Suppressor macrophage treated with lipopolysaccharide for 4 hours (primary cell): Measurements from ENCODE around the gene P2RY1.
"Not testable (repeated sequence)": the region's sequence is repeated elsewhere in the genome, so short reads cannot be mapped to it uniquely, and the experiment has no call there.

ENCODE experiments used
- DNase-seq: peaks from one replicate; pipeline ENCODE4 v3.0.0-alpha.2; 2020

The P2RY1 gene

DNA sequence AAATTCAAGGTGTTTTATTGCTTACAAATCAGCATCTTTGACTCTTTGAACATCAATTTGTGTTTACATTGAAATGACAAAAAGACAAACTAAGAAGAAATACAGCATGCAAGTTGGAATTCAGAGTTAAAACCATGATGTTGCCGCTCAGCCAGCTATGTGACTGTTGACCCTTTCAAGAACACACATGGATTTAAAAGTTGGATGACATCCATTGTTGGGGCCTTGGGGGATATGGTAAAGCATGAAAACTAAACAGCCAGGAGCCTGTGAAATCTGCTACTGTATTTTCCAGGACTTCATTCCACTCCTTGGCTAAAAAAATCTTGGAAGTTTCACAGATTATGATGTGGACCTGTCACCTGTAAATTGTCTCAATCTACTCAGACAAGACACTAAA lies 4.6 kb downstream of the P2RY1 start:
- no peak for DNase-seq

DNA sequence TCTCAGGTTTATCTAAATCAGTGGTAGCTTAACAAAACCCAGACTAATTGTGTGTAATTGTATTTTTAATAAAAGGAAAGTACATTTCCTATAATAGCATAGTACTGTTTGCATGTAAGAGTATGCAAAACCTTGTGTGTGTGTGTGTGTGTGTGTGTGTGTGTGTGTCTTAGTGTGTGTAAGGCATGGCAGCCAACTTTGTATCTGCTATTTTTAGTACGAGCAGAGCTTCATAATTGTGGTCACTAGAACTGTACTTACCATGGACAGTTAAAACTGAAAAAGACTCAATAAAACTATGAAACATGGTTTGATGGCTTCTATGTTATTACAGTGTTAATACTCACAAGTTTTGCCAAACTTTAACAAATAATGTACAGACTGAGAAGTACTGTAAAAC lies 6.2 kb downstream of the P2RY1 start:
- DNase-seq, result no peak

- DNase-seq, result no peak
Observed at GRCh38 chr3:152842413-152842812, 7.5 kb downstream of the P2RY1 start.

DNA sequence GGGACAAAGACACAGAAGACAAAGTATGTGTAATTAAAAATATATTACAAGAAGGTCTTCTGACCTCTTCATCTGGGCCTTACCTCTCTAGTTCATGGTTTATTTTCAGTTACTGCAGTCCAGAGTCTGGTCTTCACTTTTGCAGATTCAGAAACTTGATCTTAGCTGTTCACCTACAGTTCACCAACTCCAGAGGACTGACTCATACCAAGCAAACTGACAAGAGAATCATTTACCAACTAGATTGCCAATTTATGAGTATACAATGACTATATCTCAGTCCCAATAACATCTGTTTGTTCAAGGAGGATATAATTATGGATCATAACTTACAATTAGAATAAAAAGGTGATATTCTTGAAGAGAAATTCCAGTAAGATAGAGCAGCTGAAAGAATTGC lies 9.0 kb downstream of the P2RY1 start:
- no peak for DNase-seq

DNA sequence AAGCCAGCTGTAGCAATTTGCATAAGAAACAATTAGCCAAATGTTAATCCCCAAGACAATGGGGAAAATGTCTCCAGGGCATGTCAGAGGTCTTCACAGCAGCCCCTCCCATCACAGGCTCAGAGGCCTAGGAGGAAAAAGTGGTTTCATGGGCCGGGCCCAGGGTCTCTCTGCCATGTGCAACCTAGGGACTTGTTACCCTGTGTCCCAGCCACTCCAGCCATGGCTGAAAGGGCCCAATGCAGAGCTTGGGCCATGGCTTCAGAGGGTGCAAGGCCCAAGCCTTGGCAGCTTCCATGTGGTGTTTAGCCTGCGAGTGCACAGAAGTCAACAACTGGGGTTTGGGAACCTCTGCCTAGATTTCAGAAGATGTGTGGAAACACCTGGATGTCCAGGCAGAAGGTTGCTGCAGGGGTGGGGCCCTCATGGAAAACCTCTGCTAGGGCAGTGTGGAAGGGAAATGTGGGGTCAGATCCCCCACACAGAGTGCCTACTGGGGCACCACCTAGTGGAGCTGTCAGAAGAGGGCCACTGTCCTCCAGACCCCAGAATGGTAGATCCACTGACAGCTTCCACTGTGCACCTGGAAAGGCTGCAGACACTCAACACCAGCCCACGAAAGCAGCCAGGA lies 11.8 kb downstream of the P2RY1 start:
- DNase-seq, result not testable (repeated sequence)

GRCh38 chr3:152847599-152847998 lies 12.7 kb downstream of the P2RY1 start:
- DNase-seq, result not testable (repeated sequence)

DNA sequence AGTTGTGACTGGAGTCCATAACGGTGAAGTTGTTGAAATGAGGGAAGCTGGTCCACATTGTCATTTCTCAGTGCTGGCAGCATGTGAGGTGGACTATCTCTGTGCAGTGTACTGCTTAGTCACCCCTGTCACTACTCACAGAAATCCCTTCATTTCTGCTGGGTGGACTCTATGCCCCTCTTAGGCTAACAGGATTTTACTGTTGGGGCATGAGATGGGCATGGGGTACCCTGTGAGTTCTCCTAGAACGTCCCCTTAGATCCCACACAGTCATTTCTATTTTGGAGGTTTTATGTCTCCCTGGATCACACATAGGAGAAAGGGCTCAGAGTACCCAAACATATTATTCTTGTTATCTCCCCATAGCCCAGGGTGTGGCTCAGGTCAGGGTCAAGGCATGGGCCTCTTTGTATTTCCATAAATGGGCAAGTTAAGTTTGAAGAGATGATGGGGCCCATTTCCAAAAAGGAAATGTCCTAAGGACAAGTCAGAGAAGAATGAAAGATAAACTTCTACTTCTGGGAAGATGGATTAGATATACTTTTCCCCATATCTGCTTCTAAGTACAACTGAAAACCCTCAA lies 15.2 kb downstream of the P2RY1 start:
- DNase-seq, result no peak

- DNase-seq, result no peak
Observed at GRCh38 chr3:152853196-152853595, 18.3 kb downstream of the P2RY1 start.

GRCh38 chr3:152857082-152857481 lies 22.2 kb downstream of the P2RY1 start:
- peak; percentile 92 for DNase-seq

GRCh38 chr3:152858170-152858800 lies 23.4 kb downstream of the P2RY1 start:
- DNase-seq, result peak; percentile 36

DNA sequence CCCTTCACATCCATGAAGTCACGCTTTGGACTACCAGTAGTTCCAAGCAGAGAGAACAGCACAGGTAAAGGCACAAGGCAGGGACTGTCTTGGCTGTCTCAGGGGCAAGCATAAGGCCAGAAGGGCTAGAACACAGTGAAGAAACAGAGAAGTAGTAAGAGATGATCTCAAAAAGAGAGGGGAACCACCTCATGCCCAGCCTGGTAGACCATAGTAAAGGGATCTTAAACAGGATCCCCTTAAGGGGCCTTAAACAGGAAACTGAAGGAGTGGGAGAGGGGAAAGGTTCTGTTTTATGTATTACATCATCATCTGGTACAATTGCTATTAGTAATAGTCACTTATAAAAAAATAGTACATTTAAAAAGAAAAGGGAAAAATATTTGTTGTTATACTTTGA lies 25.8 kb downstream of the P2RY1 start:
- peak; percentile 69 for DNase-seq

DNA sequence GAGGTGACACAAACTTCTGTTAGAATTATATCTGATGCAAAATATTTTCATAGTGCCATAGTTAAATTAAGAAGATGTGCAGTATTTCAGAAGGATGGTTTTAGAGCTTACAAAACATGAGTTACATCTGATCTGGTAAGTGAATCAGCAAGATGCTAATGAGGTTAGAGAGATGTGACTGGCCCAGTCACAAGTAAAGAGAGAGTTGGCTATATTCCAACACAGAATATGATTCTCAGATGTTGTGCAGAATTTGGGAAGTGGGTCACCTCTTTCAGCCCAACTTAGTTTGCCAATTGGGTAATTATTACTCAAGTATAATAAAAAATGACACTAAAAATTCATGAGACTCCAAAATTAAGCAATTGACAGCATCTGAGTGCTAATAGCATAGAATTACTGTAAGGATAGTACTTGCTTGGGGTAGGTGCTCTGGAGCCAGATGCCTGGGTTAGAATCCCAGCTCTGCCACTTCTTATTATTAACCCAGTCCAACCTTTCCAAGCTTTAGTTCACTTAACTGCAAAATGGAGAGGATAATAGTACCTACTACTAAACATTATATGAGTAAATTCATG lies 30.8 kb downstream of the P2RY1 start:
- peak; percentile 91 for DNase-seq

GRCh38 chr3:152870027-152870426 lies 35.1 kb downstream of the P2RY1 start:
- DNase-seq, result peak; percentile 89

- DNase-seq, result not testable (repeated sequence)
Observed at GRCh38 chr3:152873314-152873713, 38.4 kb downstream of the P2RY1 start.

DNA sequence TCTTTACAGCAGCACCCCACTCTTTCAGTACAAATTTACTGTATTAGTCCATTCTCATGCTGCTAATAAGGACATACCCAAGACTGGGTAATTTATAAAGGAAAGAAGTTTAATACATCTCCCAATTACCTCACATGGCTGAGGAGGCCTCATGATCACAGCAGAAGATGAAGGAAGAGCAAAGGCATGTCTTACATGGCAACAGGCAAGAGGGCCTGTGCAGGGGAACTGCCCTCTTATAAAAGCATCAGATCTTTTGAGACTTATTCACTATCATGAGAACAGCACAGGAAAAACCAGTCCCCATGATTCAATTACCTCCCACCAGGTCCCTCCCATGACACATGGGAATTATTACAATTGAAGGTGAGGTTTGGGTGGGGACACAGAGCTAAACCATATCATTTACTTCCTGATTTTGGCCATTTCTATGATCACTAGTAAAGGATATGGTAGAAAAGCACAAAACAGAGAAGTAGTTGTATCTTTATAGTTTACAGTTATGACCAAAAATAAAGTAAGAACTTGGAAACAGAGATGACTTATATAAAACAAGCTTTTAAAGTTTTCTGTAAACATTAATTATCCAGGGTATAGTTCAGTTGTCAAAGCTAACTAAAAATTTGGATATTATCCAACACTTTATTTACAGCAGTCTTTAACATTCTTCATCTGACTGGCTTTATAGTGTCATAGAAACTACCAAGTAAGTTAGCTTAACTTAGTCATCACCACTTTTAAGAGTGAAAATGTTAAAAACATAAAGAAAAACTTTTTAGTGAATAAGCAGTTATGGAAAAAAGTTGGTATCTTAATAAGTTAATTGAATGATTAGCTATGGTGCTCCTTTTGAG lies 40.2 kb downstream of the P2RY1 start:
- DNase-seq, result no peak

- peak; percentile 11 for DNase-seq
Observed at GRCh38 chr3:152879130-152879789, 44.3 kb downstream of the P2RY1 start.

GRCh38 chr3:152879790-152880174 lies 44.9 kb downstream of the P2RY1 start:
- no peak for DNase-seq

DNA sequence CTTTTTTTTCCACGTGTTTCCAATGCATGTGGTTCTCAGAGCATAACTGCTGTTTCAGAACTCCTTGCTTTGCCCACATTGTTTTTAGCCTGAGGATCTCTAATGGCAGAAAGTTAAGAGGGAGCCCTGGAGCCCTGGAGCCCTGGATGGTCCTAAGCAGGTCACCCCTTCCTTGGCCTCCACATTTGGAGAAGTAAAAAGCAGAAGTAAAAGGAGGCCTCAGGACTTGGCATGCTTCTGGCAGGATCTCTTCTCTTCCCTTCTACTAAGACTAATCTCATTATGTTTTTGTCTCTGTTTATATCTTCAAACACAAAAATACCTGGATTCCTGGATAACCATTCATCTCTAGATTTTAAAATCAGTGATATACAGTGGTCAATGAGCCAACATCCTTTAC lies 50.1 kb downstream of the P2RY1 start:
- DNase-seq, result peak; percentile 42
